GM18502 (cell line): ENCODE results near the gene TMEM95.

Source experiments
- ATAC-seq: cut with Tn5 transposase; IDR thresholded peaks from one replicate; pipeline ENCODE4 v1.9.1; 2021; ENCODE audit warnings: mild to moderate bottlenecking; ENCODE audit not compliant: unreplicated experiment, poor library complexity

TMEM95 gene

GRCh38 chr17:7355053-7355452 lies at the start of gene TMEM95:
Gene TMEM95 (plus strand): TSS chr17:7355156. CDS start chr17:7355205, 49 bp downstream.
- ATAC-seq = no peak

- ATAC-seq = peak; percentile 74
Observed at GRCh38 chr17:7306911-7307685, 47.9 kb upstream of the TMEM95 start, which contains the start of gene EIF5A. Gene EIF5A (plus strand): TSS chr17:7307628. CDS start chr17:7309636, 2,008 bp downstream.

GRCh38 chr17:7307686-7308624 lies 47.0 kb upstream of the TMEM95 start:
- no peak for ATAC-seq

GRCh38 chr17:7308625-7309433 lies 46.1 kb upstream of the TMEM95 start:
- no peak for ATAC-seq

GRCh38 chr17:7309628-7310027 lies 45.3 kb upstream of the TMEM95 start:
- no peak for ATAC-seq

GRCh38 chr17:7311110-7311705 lies 43.7 kb upstream of the TMEM95 start:
- ATAC-seq = no peak

GRCh38 chr17:7312432-7313087 lies 42.4 kb upstream of the TMEM95 start:
- no peak for ATAC-seq

GRCh38 chr17:7313088-7313889 lies 41.7 kb upstream of the TMEM95 start:
- no peak for ATAC-seq

GRCh38 chr17:7313890-7314718 lies 40.9 kb upstream of the TMEM95 start:
- ATAC-seq = no peak

- ATAC-seq = peak; percentile 72
Observed at GRCh38 chr17:7314719-7315569, 40.0 kb upstream of the TMEM95 start, which contains the start of gene GPS2. Gene GPS2 (minus strand): TSS chr17:7315360. CDS start chr17:7315052, 308 bp downstream.

- ATAC-seq = no peak
Observed at GRCh38 chr17:7315570-7316235, 39.3 kb upstream of the TMEM95 start.

GRCh38 chr17:7317161-7317803 lies 37.7 kb upstream of the TMEM95 start:
- no peak for ATAC-seq

- no peak for ATAC-seq
Observed at GRCh38 chr17:7318121-7318860, 36.7 kb upstream of the TMEM95 start.

GRCh38 chr17:7321466-7321865 lies 33.5 kb upstream of the TMEM95 start:
- ATAC-seq = no peak
